Activated CD4-positive, alpha-beta T cell treated with anti-CD3 and anti-CD28 coated beads for 36 hours (primary cell): ENCODE data around the gene CEP350. TPM values are rescaled to one million over a fixed set of nuclear protein-coding genes. Genes with fewer than 3 reads are reported as not detected.
A peak's percentile ranks its signal among the peaks of the same experiment; 100 is the strongest.

Source experiments
- ATAC-seq: fragments of 200-7000 bp; cut with Tn5 transposase; one replicate; pipeline ENCODE4 v1.10.0; 2021; ENCODE audit warnings: mild to moderate bottlenecking, moderate library complexity
- CTCF ChIA-PET: fragments of 350-600 bp; sonication (Branson Sonifier 250); formaldehyde crosslinking; loops from one replicate; lab custom pipeline; 2021; ENCODE audit warnings: antibody characterized with exemption; lab: Charles Lee
- POLR2A ChIA-PET: fragments of 350-600 bp; sonication (Branson Sonifier 250); formaldehyde crosslinking; loops from one replicate; lab custom pipeline; 2021; ENCODE audit warnings: antibody characterized with exemption, inconsistent platforms; lab: Charles Lee
- DNase-seq: peaks from one replicate; pipeline ENCODE4 v3.0.0-alpha.2; 2020
- H3K27ac Mint-ChIP-seq: one replicate; pipeline ENCODE4 v1.8.0; 2021; ENCODE audit warnings: mixed read lengths
- H3K27me3 Mint-ChIP-seq: one replicate; pipeline ENCODE4 v1.8.0; 2021; ENCODE audit warnings: mixed read lengths
- H3K36me3 Mint-ChIP-seq: one replicate; pipeline ENCODE4 v1.8.0; 2021; ENCODE audit warnings: low read depth, mixed read lengths
- H3K4me1 Mint-ChIP-seq: one replicate; pipeline ENCODE4 v1.8.0; 2021; ENCODE audit warnings: mixed read lengths
- H3K4me3 Mint-ChIP-seq: one replicate; pipeline ENCODE4 v1.8.0; 2021; ENCODE audit warnings: mild to moderate bottlenecking, moderate library complexity, mixed read lengths
- H3K9me3 Mint-ChIP-seq: one replicate; pipeline ENCODE4 v1.8.0; 2021; ENCODE audit warnings: low read depth, mixed read lengths
- intact Hi-C, 2 experiments: fragments of 100-400 bp; cut with DNase I in 1 of 2; cut with micrococcal nuclease in 1 of 2; formaldehyde crosslinking; loops; one replicate each; pipeline versions ENCODE4 v1.14.2 to v1.15.1; 2022 to 2024; cut with DNase I, micrococcal nuclease
- total RNA-seq, 2 experiments: library from RNA; stranded (reverse); gene quantifications; one replicate each; pipeline ENCODE4 v1.2.3, GENCODE V29; 2021

The CEP350 gene, protein sequence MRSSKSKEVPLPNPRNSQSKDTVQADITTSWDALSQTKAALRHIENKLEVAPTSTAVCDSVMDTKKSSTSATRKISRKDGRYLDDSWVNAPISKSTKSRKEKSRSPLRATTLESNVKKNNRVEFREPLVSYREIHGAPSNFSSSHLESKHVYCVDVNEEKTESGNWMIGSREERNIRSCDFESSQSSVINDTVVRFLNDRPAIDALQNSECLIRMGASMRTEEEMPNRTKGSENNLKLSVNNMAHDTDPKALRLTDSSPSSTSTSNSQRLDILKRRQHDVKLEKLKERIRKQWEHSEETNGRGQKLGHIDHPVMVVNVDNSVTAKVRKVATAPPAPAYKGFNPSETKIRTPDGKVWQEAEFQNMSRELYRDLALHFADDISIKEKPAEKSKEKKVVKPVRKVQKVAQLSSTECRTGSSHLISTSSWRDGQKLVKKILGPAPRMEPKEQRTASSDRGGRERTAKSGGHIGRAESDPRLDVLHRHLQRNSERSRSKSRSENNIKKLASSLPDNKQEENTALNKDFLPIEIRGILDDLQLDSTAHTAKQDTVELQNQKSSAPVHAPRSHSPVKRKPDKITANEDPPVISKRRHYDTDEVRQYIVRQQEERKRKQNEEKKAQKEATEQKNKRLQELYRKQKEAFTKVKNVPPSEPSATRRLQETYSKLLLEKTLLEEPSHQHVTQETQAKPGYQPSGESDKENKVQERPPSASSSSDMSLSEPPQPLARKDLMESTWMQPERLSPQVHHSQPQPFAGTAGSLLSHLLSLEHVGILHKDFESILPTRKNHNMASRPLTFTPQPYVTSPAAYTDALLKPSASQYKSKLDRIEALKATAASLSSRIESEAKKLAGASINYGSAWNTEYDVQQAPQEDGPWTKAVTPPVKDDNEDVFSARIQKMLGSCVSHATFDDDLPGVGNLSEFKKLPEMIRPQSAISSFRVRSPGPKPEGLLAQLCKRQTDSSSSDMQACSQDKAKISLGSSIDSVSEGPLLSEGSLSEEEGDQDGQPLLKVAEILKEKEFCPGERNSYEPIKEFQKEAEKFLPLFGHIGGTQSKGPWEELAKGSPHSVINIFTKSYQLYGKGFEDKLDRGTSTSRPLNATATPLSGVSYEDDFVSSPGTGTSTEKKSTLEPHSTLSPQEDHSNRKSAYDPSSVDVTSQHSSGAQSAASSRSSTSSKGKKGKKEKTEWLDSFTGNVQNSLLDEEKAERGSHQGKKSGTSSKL (N-terminal part only)
- total RNA-seq, result 10 to 100 TPM; 38.2 to 42.1 TPM

- no peaks in the 10 kb centered on the region for H3K27me3 Mint-ChIP-seq
- H3K4me3 Mint-ChIP-seq, result peak within 1 kb of the TSS; percentile 82
- ChIA-PET POLR2A (interaction anchor here (0.6 to 1.8 kb wide), 5 partner anchors 22 to 200 kb away, joined by 3 to 8 read pairs (median 5); partner anchors contain the start of genes QSOX1 and TOR1AIP1), CTCF (interaction anchor here (0.6 to 1.7 kb wide), 13 partner anchors 11 to 225 kb away, joined by 3 to 6 read pairs (median 4); partner anchors contain the start of gene TOR1AIP1)
- peaks cover 4% of the 10 kb centered on the region for H3K36me3 Mint-ChIP-seq
- ATAC-seq (peak; percentile 94), DNase-seq (peak; percentile 99)
- H3K9me3 Mint-ChIP-seq, result no peaks in the 10 kb centered on the region
- peaks cover 47% of the 10 kb centered on the region for H3K4me1 Mint-ChIP-seq
- H3K27ac Mint-ChIP-seq, result peak within 1 kb of the TSS; percentile 98
- intact Hi-C loops, result loop anchor here (1.0 to 10.0 kb wide), 10 partner anchors 72 to 1227 kb away; partner anchors contain the start of genes QSOX1 (in 2 of the 2), TOR1AIP1 (in 2 of the 2), ACBD6 (in 1 of the 2) and AXDND1 (in 1 of the 2)
Observed at GRCh38 chr1:179954493-179955286, at the start of gene CEP350. TSS of gene CEP350 (plus strand) at chr1:179954810. CDS start at chr1:179986182, 31,372 bp downstream.

- DNase-seq (no peak), ATAC-seq (no peak)
- Mint-ChIP-seq H3K27ac (no peak overlapping the region), H3K4me3 (no peak overlapping the region), H3K4me1 (peaks cover 2% of the 10 kb centered on the region), H3K9me3 (no peaks in the 10 kb centered on the region), H3K27me3 (no peaks in the 10 kb centered on the region), H3K36me3 (peaks cover 31% of the 10 kb centered on the region)
- ChIA-PET CTCF (interaction anchor here (0.6 to 1.2 kb wide), 5 partner anchors 12 to 802 kb away, joined by 3 to 6 read pairs (median 4); no protein-coding TSS in a partner anchor), POLR2A (interaction anchor here (1.0 kb wide), 1 partner anchor 31 kb away, joined by 5 read pairs; no protein-coding TSS in a partner anchor)
- intact Hi-C loops, result no loop called here
Observed at GRCh38 chr1:179910934-179911333, 43.7 kb upstream of the CEP350 start.

DNA sequence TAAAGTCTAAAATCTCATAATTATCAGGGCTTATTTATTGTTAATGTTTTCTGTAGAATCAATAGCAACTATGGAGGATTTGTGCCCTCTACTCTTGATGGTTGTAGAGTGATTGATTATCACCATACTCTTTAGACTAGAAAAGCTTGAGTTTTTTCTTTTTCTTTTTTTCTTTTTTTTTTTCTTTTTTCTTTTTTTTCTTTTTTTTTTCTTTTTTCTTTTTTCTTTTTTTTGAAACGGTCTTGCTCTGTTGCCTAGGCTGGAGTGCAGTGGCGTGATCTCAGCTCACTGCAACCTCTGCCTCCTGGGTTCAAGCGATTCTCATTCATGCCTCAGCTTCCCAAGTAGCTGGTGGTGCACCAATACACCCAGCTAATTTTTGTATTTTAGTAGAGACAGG lies 42.8 kb upstream of the CEP350 start:
- no peak overlapping the region for H3K27ac Mint-ChIP-seq
- H3K4me1 Mint-ChIP-seq, result peaks cover 2% of the 10 kb centered on the region
- H3K36me3 Mint-ChIP-seq, result peaks cover 32% of the 10 kb centered on the region
- H3K4me3 Mint-ChIP-seq, result no peak overlapping the region
- POLR2A ChIA-PET, result interaction anchor here (1.0 kb wide), 1 partner anchor 32 kb away, joined by 5 read pairs; no protein-coding TSS in a partner anchor
- H3K27me3 Mint-ChIP-seq, result no peaks in the 10 kb centered on the region
- CTCF ChIA-PET, result interaction anchor here (1.2 kb wide), 2 partner anchors 11 to 42 kb away, joined by 3 to 4 read pairs; no protein-coding TSS in a partner anchor
- no peak for ATAC-seq
- intact Hi-C loops, result no loop called here
- DNase-seq, result no peak
- no peaks in the 10 kb centered on the region for H3K9me3 Mint-ChIP-seq

DNA sequence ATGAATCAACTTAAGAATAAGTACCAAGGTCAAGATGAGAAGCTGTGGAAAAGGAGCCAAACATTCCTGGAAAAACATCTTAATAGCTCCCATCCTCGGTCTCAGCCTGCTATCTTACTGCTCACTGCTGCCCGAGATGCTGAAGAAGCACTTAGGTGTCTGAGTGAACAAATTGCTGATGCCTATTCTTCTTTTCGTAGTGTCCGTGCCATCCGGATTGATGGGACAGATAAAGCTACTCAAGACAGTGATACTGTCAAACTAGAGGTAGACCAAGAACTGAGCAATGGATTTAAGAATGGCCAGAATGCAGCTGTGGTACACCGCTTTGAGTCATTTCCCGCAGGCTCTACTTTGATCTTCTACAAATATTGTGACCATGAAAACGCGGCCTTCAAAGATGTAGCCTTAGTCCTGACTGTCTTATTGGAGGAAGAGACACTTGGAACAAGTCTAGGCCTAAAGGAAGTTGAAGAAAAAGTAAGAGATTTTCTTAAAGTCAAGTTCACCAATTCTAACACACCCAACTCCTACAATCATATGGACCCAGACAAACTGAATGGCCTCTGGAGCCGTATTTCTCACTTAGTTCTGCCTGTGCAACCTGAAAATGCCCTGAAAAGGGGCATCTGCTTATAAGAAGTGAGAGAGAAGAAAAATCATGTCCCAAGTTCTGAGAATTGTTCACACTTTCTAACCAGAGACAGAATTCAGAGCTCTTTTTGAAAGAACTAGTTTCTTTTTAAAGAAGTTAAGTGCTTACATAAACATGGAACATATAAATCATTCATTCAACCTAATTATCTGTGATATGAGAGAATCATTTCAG lies 36.8 kb upstream of the CEP350 start:
- Mint-ChIP-seq H3K4me1 (peaks cover 14% of the 10 kb centered on the region), H3K4me3 (no peak overlapping the region), H3K27me3 (no peaks in the 10 kb centered on the region), H3K27ac (peak overlapping the region; percentile 35), H3K36me3 (peaks cover 37% of the 10 kb centered on the region), H3K9me3 (no peaks in the 10 kb centered on the region)
- DNase-seq, result no peak
- ATAC-seq, result peak; percentile 26
- ChIA-PET POLR2A (no interaction called here), CTCF (interaction anchor here (1.1 to 1.3 kb wide), 2 partner anchors 9 to 130 kb away, joined by 3 read pairs; no protein-coding TSS in a partner anchor)
- intact Hi-C loops, result no loop called here

DNA sequence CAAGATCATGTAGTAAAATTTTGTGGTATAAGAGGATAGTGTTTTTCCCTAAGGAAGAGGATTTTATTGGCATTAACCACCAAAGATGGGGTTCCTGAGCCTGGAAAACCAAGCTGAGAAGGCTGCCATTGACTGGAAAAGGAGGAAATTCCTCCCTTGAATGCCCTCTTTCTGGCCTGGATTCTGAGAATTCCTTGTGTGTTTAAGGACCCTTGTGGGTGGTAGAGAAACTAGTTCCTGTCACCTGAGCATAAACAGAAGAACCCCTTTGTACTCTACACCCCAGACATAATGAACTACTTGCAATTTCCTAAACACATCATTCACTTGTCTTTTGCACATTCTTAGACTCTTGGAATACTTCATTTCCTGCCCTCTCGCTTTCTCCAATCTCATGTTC lies 33.1 kb upstream of the CEP350 start:
- no peak for DNase-seq
- ChIA-PET CTCF (interaction anchor here (1.1 to 1.3 kb wide), 2 partner anchors 12 to 23 kb away, joined by 3 read pairs; no protein-coding TSS in a partner anchor), POLR2A (no interaction called here)
- Mint-ChIP-seq H3K9me3 (no peaks in the 10 kb centered on the region), H3K27ac (no peak overlapping the region), H3K4me1 (peaks cover 14% of the 10 kb centered on the region), H3K27me3 (no peaks in the 10 kb centered on the region), H3K36me3 (peaks cover 22% of the 10 kb centered on the region), H3K4me3 (no peak overlapping the region)
- intact Hi-C loops, result no loop called here
- no peak for ATAC-seq

- DNase-seq, result no peak
- Mint-ChIP-seq H3K36me3 (peaks cover 21% of the 10 kb centered on the region), H3K9me3 (no peaks in the 10 kb centered on the region), H3K4me1 (peaks cover 13% of the 10 kb centered on the region), H3K27me3 (no peaks in the 10 kb centered on the region), H3K27ac (no peak overlapping the region), H3K4me3 (no peak overlapping the region)
- no peak for ATAC-seq
- POLR2A ChIA-PET, result no interaction called here
- CTCF ChIA-PET, result interaction anchor here (1.1 to 1.7 kb wide), 3 partner anchors 11 to 22 kb away, joined by 3 read pairs; no protein-coding TSS in a partner anchor
- intact Hi-C loops, result no loop called here
Observed at GRCh38 chr1:179921981-179922872, 32.4 kb upstream of the CEP350 start.

- H3K27me3 Mint-ChIP-seq, result no peaks in the 10 kb centered on the region
- no peak overlapping the region for H3K27ac Mint-ChIP-seq
- ChIA-PET CTCF (interaction anchor here (0.6 to 1.7 kb wide), 2 partner anchors 12 to 32 kb away, joined by 3 read pairs; no protein-coding TSS in a partner anchor), POLR2A (no interaction called here)
- no peaks in the 10 kb centered on the region for H3K9me3 Mint-ChIP-seq
- H3K36me3 Mint-ChIP-seq, result peaks cover 14% of the 10 kb centered on the region
- H3K4me1 Mint-ChIP-seq, result peaks cover 5% of the 10 kb centered on the region
- ATAC-seq, result no peak
- no peak for DNase-seq
- intact Hi-C loops, result no loop called here
- H3K4me3 Mint-ChIP-seq, result no peak overlapping the region
Observed at GRCh38 chr1:179923029-179923428, 31.6 kb upstream of the CEP350 start.

DNA sequence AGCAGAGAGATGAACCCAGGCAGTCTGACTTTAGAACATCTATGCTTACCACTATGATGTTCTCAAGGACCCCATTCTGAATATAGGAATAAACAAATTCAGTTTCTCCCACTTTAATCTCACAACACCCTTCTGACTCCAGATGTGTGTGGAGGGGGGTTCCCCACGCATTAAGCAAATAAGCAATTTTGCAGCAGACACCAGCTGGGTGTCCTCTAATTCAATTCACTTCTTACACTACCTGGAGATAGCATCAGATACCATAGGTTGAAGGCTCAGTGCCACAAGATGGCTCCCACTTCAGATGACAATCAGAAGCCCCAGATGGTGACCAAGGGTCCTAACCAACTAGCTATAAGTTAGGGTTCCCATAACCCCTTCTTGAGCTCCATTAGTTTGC lies 30.3 kb upstream of the CEP350 start:
- POLR2A ChIA-PET, result no interaction called here

GRCh38 chr1:179925302-179925701 lies 29.3 kb upstream of the CEP350 start:
- ATAC-seq (no peak), DNase-seq (no peak)
- H3K36me3 Mint-ChIP-seq, result peaks cover 3% of the 10 kb centered on the region
- no peaks in the 10 kb centered on the region for H3K27me3 Mint-ChIP-seq
- no peak overlapping the region for H3K4me3 Mint-ChIP-seq
- intact Hi-C loops, result no loop called here
- H3K4me1 Mint-ChIP-seq, result no peaks in the 10 kb centered on the region
- ChIA-PET POLR2A (no interaction called here), CTCF (interaction anchor here (0.7 kb wide), 1 partner anchor 62 kb away, joined by 3 read pairs; no protein-coding TSS in a partner anchor)
- H3K27ac Mint-ChIP-seq, result no peak overlapping the region
- H3K9me3 Mint-ChIP-seq, result no peaks in the 10 kb centered on the region

More for the DNA sequence above, 30.3 kb upstream of the CEP350 start:
- H3K27ac Mint-ChIP-seq, result no peak overlapping the region
- no peaks in the 10 kb centered on the region for H3K4me1 Mint-ChIP-seq
- H3K4me3 Mint-ChIP-seq, result no peak overlapping the region
- DNase-seq (no peak), ATAC-seq (no peak)
- H3K27me3 Mint-ChIP-seq, result no peaks in the 10 kb centered on the region
- H3K9me3 Mint-ChIP-seq, result no peaks in the 10 kb centered on the region
- CTCF ChIA-PET, result interaction anchor here (0.9 to 1.7 kb wide), 3 partner anchors 9 to 56 kb away, joined by 3 read pairs; no protein-coding TSS in a partner anchor
- H3K36me3 Mint-ChIP-seq, result peaks cover 8% of the 10 kb centered on the region
- intact Hi-C loops, result no loop called here
